Globus pallidus (tissue), 1 donor: ENCODE results near the gene CHRFAM7A.
"Not testable (repeated sequence)": the region's sequence is repeated elsewhere in the genome, so short reads cannot be mapped to it uniquely, and the experiment has no call there.

Experiments
- DNase-seq: peaks from one replicate; pipeline ENCODE4 v3.0.0-alpha.2; 2015; ENCODE audit warnings: low spot score

CHRFAM7A gene

GRCh38 chr15:30392766-30393663 is at the start of gene CHRFAM7A:
TSS of gene CHRFAM7A (minus strand) at chr15:30393540. CDS start at chr15:30383351, 10,189 bp downstream.
- DNase-seq = not testable (repeated sequence)

- DNase-seq = not testable (repeated sequence)
These were observed 45.0 kb upstream of the CHRFAM7A start for GRCh38 chr15:30438348-30438747.

GRCh38 chr15:30435878-30436277 is 42.5 kb upstream of the CHRFAM7A start:
- not testable (repeated sequence) for DNase-seq

- not testable (repeated sequence) for DNase-seq
These were observed 27.4 kb upstream of the CHRFAM7A start for GRCh38 chr15:30420723-30421122.

- DNase-seq = not testable (repeated sequence)
These were observed 20.8 kb upstream of the CHRFAM7A start, which contains the start of gene GOLGA8R for GRCh38 chr15:30414160-30414559. TSS of gene GOLGA8R (minus strand) at chr15:30414260. CDS start at chr15:30414162, 98 bp downstream.

GRCh38 chr15:30407636-30408035 is 14.3 kb upstream of the CHRFAM7A start:
- DNase-seq = not testable (repeated sequence)

- not testable (repeated sequence) for DNase-seq
These were observed 5.6 kb upstream of the CHRFAM7A start for GRCh38 chr15:30398988-30399387.

GRCh38 chr15:30393664-30393991 is 288 bp upstream of the CHRFAM7A start:
- DNase-seq = not testable (repeated sequence)

- DNase-seq = not testable (repeated sequence)
These were observed 6.9 kb downstream of the CHRFAM7A start for GRCh38 chr15:30386318-30386887.

- not testable (repeated sequence) for DNase-seq
These were observed 16.3 kb downstream of the CHRFAM7A start for GRCh38 chr15:30377082-30377413.

GRCh38 chr15:30376375-30377081 is 16.8 kb downstream of the CHRFAM7A start:
- DNase-seq = not testable (repeated sequence)

- not testable (repeated sequence) for DNase-seq
These were observed 17.5 kb downstream of the CHRFAM7A start for GRCh38 chr15:30375872-30376271.

- DNase-seq = not testable (repeated sequence)
These were observed 18.5 kb downstream of the CHRFAM7A start for GRCh38 chr15:30374862-30375261.

GRCh38 chr15:30368271-30368670 is 25.1 kb downstream of the CHRFAM7A start:
- DNase-seq = not testable (repeated sequence)

- DNase-seq = not testable (repeated sequence)
These were observed 26.1 kb downstream of the CHRFAM7A start for GRCh38 chr15:30367246-30367645.

GRCh38 chr15:30361404-30361803 is 31.9 kb downstream of the CHRFAM7A start:
- not testable (repeated sequence) for DNase-seq

GRCh38 chr15:30360990-30361389 is 32.4 kb downstream of the CHRFAM7A start:
- DNase-seq = not testable (repeated sequence)

- not testable (repeated sequence) for DNase-seq
These were observed 38.3 kb downstream of the CHRFAM7A start for GRCh38 chr15:30355043-30355442.

- DNase-seq = not testable (repeated sequence)
These were observed 43.5 kb downstream of the CHRFAM7A start for GRCh38 chr15:30349803-30350202.

GRCh38 chr15:30336584-30336983 is 56.8 kb downstream of the CHRFAM7A start:
- not testable (repeated sequence) for DNase-seq

GRCh38 chr15:30334152-30334551 is 59.2 kb downstream of the CHRFAM7A start:
- not testable (repeated sequence) for DNase-seq

- DNase-seq = not testable (repeated sequence)
These were observed 67.2 kb downstream of the CHRFAM7A start for GRCh38 chr15:30326145-30326544.
